NCI-H226 (cell line): Measurements from ENCODE around the gene ZNF718.
"Not testable (repeated sequence)": the region's sequence is repeated elsewhere in the genome, so short reads cannot be mapped to it uniquely, and the experiment has no call there.

Experiments
- DNase-seq: peaks from one replicate; pipeline ENCODE4 v3.0.0-alpha.2; 2015

ZNF718 gene

DNA sequence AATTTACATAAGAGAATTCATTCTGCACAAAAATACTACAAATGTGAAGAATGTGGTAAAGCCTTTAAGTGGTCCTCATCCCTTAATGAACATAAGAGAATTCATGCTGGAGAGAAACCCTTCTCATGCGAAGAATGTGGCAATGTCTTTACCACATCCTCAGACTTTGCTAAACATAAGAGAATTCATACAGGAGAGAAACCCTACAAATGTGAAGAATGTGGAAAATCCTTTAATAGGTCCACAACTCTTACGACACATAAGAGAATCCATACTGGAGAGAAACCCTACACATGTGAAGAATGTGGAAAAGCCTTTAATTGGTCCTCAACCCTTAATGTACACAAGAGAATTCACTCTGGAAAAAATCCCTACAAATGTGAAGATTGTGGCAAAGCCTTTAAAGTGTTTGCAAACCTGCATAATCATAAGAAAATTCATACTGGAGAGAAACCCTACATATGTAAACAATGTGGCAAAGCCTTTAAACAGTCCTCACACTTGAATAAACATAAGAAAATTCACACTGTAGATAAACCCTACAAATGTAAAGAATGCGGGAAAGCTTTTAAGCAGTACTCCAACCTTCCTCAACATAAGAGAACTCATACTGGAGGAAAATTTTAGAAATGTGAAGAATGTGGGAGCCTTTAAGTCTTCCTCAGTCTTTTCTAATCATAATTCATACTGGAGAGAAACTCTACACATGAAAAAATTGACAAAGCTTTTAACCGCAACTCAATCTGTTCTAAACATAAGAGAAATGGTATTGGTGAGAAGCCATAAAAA is 37.4 kb downstream of the ZNF718 start:
- no peak for DNase-seq

DNA sequence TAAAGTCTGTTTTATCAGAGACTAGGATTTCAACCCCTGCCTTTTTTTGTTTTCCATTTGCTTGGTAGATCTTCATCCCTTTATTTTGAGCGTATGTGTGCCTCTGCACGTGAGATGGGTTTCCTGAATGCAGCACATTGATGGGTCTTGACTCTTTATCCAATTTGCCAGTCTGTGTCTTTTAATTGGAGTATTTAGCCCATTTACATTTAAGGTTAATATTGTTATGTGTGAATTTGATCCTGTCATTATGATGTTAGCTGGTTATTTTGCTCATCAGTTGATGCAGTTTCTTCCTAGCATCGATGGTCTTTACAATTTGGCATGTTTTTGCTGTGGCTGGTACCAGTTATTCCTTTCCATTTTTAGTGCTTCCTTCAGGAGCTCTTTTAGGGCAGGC is 45.3 kb downstream of the ZNF718 start:
- not testable (repeated sequence) for DNase-seq

DNA sequence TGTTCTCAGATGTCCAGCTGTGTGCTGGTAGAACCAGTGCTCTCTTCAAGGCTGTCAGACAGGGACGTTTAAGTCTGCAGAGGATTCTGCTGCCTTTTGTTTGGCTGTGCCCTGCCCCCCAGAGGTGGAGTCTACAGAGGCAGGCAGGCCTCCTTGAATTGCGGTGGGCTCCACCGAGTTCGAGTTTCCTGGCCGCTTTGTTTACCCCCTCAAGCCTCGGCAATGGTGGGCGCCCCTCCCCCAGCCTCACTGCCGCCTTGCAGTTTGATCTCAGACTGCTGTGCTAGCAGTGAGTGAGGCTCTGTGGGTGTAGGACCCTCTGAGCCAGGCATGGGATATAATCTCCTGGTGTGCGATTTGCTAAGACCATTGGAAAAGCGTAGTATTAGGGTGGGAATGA is 47.0 kb downstream of the ZNF718 start:
- DNase-seq: not testable (repeated sequence)

DNA sequence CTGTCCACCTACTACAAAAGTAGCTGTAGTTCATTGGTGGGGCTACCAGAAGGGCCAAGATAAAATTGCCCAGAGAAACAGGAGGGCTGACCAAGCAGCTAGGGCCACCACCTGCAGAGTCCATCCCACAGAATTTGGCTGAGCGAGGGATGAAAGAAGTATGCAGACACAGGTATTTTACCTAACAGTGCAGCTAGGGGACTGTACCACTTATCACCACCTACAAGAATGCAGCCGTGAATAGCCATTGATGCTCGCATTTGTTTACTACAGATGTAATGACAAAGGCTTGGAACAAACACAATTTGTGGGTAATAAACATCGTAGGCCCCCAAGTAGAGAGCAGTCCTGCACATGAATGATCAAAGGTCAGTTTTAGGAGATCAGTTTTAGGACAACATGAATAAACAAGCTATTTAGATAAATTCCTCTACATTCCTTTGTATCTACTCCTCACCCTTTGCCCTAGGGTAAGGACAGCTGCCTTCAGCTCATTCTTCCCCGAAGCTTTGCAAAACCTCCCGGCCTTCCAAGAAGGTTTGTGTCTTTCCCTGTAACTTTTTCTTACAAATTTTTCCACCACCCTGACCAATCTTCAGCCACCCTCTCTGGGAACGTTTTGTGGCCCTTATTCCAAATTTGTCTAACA is 49.5 kb downstream of the ZNF718 start:
- DNase-seq: no peak

DNA sequence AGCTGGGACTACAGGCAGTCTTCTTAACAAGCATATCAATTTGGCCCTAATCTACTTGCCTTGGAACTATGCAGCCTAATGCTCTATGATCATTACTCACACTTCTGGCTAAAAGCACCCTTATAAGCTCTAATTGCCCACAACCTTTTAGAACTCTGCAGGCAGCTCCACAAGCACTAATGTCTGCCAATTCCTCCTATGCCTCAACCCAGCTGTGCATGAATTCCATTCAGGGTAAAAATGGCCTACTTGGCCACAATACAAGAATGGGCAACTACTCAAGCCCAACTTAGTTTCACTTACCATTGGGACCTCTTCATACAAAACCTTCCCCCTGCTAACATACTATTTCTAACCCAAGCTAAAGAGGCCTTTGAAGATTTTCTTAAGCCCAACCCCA is 51.7 kb downstream of the ZNF718 start:
- no peak for DNase-seq

DNA sequence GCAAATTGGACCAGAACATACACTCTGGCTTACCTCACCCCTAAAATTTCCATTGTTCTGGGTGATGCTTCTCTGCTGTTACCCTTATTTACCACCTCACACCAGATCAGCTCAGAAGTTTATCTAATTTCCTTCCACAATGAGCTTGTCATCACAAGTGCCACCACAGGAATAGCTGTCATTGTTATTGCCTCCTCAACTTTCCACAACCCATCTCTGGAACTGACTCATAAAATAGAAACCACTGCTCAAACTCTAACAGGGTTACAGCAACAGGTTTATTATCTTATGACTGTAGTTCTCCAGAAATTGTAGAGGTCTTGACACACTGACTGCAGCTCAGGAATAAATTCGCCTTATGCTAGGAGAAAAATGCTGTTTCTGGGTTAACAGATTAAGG is 52.7 kb downstream of the ZNF718 start:
- no peak for DNase-seq

DNA sequence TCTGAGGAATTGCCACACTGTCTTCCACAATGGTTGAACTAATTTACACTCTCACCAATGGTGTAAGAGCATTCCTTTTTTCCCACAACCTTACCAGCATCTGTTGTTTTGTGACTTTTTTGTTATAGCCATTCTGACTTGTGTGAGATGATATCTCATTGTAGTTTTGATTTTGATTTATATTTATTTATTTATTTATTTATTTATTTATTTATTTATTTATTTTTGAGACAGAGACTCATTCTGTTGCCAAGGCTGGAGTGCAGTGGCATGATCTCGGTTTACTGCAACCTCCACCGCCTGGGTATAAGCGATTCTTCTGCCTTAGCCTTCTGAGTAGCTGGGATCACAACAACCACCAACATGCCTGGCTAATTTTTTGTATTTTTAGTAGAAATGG is 57.9 kb downstream of the ZNF718 start:
- DNase-seq: not testable (repeated sequence)

DNA sequence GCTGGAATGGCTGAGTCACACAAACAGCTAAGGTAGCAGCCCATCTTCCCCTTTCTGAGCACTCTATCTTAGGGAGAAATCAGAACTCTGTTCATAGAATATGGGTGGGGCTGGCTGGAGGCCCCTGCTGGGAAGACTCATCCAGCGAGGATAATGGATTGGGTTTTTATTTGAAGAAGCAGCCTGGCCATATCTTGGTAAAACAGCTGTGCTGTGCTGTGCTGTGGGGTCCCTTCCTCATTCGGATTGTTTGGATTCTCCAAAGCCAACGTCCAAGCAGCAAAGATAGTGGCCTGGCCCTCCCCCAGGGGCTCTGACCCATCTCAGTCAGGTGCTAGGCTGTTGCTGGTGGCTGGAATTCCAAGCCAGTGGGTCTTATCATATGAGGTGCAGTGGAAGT is 63.8 kb downstream of the ZNF718 start:
- no peak for DNase-seq

DNA sequence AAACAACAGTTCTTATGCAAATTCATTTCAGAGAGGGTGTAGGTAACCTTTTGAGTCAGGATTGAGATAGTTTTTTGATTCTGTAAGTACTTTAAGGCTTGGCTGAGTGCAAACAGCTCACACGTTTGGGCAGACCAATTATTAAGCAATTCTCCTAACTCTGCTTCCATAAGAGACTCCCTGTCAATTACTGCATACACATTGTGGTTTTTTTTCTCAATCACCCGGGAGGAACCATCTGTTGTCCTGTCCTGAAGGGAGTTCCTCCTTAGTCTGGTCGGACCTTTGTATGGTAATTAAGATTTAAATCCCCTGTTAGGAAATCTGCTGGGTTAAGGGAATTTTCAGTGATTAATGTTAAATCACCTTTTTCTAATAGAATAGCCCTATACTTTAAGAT is 70.9 kb downstream of the ZNF718 start:
- not testable (repeated sequence) for DNase-seq

DNA sequence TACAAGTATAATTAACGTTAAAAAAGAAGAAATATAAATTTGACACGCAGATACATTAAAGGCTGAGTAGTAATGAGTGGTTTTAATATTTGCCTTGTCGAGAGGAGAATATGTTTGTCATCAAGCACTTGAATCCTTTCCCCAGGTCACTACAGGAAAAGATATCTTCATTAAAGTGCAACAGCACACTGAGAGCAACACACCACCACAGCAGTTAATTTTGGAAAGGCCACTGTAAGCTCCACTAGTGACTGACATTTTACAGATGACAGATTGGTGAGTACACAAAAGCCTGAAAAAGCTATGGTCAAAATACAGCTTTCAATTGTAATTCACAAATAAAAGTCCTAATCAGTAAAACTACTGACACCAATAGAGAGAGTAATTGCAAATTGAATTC is 76.6 kb downstream of the ZNF718 start:
- DNase-seq: no peak

DNA sequence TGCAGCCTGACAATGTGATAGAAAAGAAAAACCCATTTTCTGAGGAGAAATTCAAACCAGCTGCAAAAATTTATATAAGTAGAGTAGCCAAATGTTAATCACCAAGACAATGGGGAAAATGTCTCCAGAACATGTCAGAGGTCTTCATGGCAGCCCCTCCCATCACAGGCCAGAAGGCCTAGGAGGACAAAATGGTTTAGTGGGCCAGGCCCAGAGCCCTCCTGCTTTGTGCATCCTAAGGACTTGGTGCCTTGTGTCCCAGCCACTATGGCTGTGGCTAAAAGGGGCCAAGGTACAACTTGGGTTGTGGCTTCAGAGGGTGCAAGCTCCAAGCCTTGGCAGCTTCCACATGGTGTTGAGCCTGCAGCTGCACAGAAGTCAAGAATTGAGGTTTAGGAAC is 78.5 kb downstream of the ZNF718 start:
- DNase-seq: not testable (repeated sequence)

DNA sequence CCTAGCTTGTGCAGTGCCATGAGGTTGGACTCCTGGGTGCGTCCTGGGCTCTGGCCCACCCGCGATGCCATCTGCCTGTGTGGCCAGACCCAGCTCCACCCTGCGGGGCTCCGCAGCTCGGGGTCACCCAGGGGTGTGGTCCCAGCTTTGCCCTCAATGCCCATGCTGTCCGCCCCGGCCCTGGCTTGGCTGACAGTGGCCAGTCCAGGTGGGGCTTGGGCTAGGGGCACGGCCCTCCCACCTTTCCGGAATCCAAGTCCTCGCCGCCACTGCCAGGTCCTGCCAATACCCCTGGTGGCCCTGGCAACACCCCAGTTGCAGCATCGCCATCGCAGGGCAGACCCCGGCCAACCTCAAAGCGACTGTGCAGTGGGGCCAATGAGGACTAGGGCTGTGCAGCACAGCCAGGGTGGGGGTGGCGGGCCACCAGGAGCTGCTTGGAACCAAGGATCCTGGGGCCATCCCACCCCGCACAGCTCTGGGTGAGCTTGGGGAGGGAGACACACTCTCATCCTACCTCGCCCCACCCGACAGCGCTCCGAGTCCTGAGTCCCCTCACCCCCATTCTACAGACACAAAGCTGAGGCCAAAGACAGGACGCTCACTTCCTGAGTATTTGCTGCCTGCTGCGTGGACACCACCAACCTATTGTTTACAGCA is 80.9 kb downstream of the ZNF718 start:
- no peak for DNase-seq

DNA sequence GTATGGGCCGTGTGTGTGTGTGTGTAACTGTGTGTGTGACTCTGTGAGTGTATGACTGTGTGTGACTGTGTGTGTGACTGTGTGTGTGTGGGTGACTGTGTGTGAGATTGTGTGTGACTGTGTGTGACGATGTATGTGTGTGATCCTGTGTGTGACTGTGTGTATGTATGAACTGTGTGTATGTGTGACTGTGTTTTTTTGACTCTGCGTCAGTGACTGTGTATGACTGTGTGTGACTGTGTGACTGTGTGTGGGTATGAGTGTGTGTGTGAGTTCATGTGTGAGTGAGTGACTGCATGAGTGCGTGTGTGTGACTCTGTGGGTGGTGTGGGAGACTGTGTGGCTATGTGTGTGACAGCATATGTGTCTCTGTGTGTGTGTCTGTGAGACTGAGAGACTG is 81.8 kb downstream of the ZNF718 start:
- no peak for DNase-seq

DNA sequence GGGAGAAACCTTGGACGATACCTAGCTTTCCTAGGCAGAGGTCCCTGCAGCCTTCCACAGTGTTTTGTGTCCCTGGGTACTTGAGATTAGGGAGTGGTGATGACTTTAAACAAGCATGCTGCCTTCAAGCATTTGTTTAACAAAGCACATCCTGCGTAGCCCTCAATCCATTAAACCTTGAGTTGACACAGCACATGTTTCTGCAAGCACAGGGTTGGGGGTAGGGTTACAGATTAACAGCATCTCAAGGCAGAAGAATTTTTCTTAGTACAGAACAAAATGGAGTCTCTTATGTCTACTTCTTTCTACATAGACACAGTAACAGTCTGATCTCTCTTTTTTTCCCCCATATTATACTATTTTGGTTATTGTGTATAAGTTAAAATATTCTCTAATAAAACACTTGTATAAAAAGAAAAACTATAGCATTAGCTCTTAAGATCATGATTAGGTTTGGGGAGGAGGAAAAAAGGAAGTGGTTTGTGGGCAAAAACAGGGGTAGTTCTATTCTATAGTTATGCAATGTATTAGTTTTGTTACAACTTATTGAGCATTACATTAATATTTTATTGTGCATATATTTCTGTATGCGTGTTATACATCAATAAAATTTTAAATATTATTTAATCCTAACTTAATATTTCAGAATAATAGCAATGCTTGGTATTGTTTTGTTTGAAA is 84.3 kb downstream of the ZNF718 start:
- DNase-seq: not testable (repeated sequence)

DNA sequence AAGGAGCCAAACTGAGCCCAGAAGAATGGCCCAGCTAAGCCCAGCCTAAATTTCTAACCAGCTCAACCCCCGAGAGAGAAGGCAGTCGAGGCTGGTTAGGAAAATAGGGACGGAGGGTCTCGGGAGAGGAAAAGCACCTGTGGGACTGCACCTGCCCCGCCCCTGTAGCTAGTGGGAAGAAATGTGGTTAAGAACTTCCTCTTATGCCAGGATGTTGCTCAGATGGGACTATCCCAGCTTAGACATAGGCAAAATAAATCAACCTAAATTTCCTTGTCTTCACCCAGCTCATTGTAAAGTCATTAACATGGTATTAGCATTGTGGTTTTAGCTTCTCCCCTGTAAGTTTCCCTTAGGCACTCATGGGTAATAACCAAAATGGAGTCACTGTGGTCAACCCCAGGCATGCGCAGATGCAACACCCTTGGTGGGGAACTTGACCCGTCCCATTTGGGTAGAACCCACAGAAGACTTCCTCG is 86.8 kb downstream of the ZNF718 start:
- no peak for DNase-seq

DNA sequence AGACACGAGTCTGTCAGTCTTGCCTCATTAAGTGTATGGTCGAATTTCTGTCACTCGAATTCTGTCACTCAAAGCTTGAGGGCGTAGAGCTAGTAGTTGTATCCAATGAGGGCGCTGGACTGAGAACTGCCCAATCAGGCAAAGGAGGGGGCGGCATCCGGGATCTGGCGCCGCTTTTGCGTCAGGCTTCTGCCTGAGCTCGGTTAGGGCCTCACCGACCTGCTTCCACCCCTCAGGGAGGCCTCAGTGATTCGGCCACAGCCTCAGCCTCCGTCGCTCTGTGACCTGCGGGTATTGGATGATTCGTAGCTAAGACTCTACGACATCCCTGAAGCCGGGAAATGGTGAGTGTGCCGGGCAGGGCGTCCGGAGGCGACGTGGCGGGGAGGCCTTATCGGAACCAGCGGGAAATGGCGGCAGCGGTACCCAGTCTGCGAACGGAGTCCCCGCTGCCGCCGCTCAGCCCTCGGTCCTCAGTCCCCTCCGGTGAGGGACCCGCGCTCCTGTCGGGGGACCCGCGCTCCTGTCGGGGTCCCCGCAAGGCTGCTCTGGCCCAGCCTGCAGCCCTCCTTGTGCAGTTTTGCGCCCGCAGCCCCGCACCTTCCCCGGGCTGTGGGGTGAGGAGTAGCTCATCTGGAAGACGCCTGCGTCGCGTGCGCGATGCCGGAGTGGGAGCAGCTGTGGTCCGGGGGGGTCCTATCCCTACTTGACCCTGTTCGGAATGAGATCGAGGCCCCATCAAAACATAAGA is 88.3 kb downstream of the ZNF718 start:
- no peak for DNase-seq

DNA sequence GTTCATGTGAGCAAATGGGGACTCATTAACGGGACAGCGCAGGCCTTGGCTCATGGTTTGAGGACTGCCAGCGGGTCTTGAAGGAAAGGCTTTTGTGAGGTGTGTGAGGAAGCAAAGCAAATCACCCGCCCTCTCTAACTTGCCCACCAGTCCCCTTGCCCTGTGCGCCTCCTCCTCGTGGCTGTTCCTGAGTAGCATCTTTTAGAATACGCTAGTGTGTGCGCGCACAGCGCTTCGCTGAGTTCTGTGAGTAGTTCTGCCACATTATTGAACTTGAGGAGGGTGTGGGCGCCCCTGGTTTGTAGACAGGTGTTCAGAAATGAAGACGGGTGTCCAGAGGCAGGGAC is 88.9 kb downstream of the ZNF718 start:
- DNase-seq: not testable (repeated sequence)
